K562 (cell line): ENCODE results near the gene R3HDM1. TPM values are rescaled to one million over a fixed set of nuclear protein-coding genes. Genes with fewer than 3 reads are reported as not detected.

Source experiments
- ATAC-seq: fragments of 200-7000 bp; cut with Tn5 transposase; 3 replicates; pipeline ENCODE4 v1.9.1; 2020; ENCODE audit warnings: moderate library complexity
- BruUV-seq: library from RNA; stranded (reverse); fragments of 400-500 nt; replicated peaks from 2 replicates; lab custom pipeline; 2021; lab: Mats Ljungman, UMichigan
- CTCF ChIA-PET: fragments of 300-600 bp; formaldehyde crosslinking; extraction: SDS; loops from one replicate; lab custom pipeline; 2021; ENCODE audit warnings: low intra/inter-chr PET ratio; lab: Yijun Ruan, JAX
- POLR2A ChIA-PET: fragments of 300-600, 350-650 bp; sonication (Branson Sonifier 250); formaldehyde crosslinking; extraction: SDS; loops from one replicate; lab custom pipeline; 2021; ENCODE audit warnings: antibody characterized with exemption, inconsistent platforms; lab: Yijun Ruan, JAX
- DNase-seq, 4 experiments: peaks; one replicate each; pipeline versions ENCODE4 v3.0.0 to v3.0.0-alpha.2; 2011 to 2018; ENCODE audit warnings: low spot score in 3 of 4, mixed read lengths in 3 of 4; ENCODE audit errors: extremely low read depth in 1 of 4
- FAIRE-seq: peaks from 2 replicates; lab custom pipeline; 2011; peaks lifted over from hg19 to GRCh38; lab: Jason Lieb, UNC
- H2AFZ ChIP-seq: 2 replicates; pipeline ENCODE4 v1.6.0; 2011; ENCODE audit warnings: low read depth, low read length, control low read depth, inconsistent platforms
- H3K27ac ChIP-seq: fragments of 200-600 bp; 3 replicates; pipeline ENCODE4 v1.8.0; 2011; ENCODE audit warnings: low read depth, mild to moderate bottlenecking, control low read depth, inconsistent platforms, low read length, moderate library complexity, mixed read lengths; ENCODE audit errors: extremely low read depth
- H3K27me3 ChIP-seq, 2 experiments: fragments of 300-600 bp in 1 of 2; 2 replicates in 1 of 2; 3 replicates in 1 of 2; pipeline versions ENCODE4 v1.6.0 to v1.8.0; 2011; ENCODE audit warnings: inconsistent platforms in 2 of 2, low read length in 2 of 2, mild to moderate bottlenecking in 1 of 2, mixed read lengths in 1 of 2, moderate library complexity in 1 of 2; ENCODE audit not compliant: control insufficient read depth in 2 of 2, insufficient read depth in 2 of 2
- H3K36me3 ChIP-seq: fragments of 300-600 bp; 3 replicates; pipeline ENCODE4 v1.8.0; 2011; ENCODE audit warnings: mild to moderate bottlenecking, low read length, inconsistent platforms; ENCODE audit not compliant: control insufficient read depth, insufficient read depth
- H3K4me1 ChIP-seq, 2 experiments: fragments of 200-600 bp in 1 of 2; replicated peaks in 1 of 2; 2 replicates in 1 of 2; 3 replicates in 1 of 2; pipeline versions ENCODE4 v1.5.1 to v1.8.0; 2011; ENCODE audit warnings: inconsistent platforms in 2 of 2, low read length in 2 of 2, mild to moderate bottlenecking in 1 of 2, mixed read lengths in 1 of 2, moderate library complexity in 1 of 2; ENCODE audit not compliant: control insufficient read depth in 2 of 2, insufficient read depth in 2 of 2
- H3K4me2 ChIP-seq: 2 replicates; pipeline ENCODE4 v1.6.1; 2011; ENCODE audit warnings: low read length, control low read depth, inconsistent platforms, mixed read lengths; ENCODE audit not compliant: insufficient read depth
- H3K4me3 ChIP-seq: fragments of 200-600 bp; sonication (generic), shearing (Covaris generic); 2 replicates; pipeline ENCODE4 v1.5.1; 2016; ENCODE audit warnings: control low read depth, inconsistent platforms
- H3K79me2 ChIP-seq: fragments of 200-600 bp; 3 replicates; pipeline ENCODE4 v1.8.0; 2011; ENCODE audit warnings: low read length, inconsistent platforms; ENCODE audit not compliant: control insufficient read depth, insufficient read depth
- H3K9ac ChIP-seq, 2 experiments: 2 replicates each; pipeline versions ENCODE4 v1.6.0 to v1.6.1; 2011; ENCODE audit warnings: low read depth in 2 of 2, low read length in 2 of 2, control low read depth in 1 of 2, inconsistent platforms in 1 of 2, mild to moderate bottlenecking in 1 of 2, mixed read lengths in 1 of 2; ENCODE audit not compliant: insufficient read depth in 1 of 2
- H3K9me1 ChIP-seq: one replicate; pipeline ENCODE4 v1.6.0; 2011; ENCODE audit warnings: inconsistent platforms, mild to moderate bottlenecking, low read length, moderate library complexity; ENCODE audit not compliant: control insufficient read depth, insufficient read depth
- H3K9me3 ChIP-seq: replicated peaks from 2 replicates; pipeline ENCODE4 v1.5.1; 2011; ENCODE audit warnings: low read depth, low read length, inconsistent platforms; ENCODE audit not compliant: control insufficient read depth, insufficient read depth
- H4K20me1 ChIP-seq: replicated peaks from 2 replicates; pipeline ENCODE4 v1.6.1; 2011; ENCODE audit warnings: low read length, inconsistent platforms, mixed read lengths; ENCODE audit not compliant: control insufficient read depth, insufficient read depth
- CBX5 ChIP-seq: IDR thresholded peaks from 2 replicates; pipeline ENCODE4 v1.6.1; 2014; ENCODE audit warnings: low read depth, borderline replicate concordance
- FOXA1 ChIP-seq: fragments of 450-650 bp; IDR thresholded peaks from 2 replicates; pipeline ENCODE4 v1.6.1; 2016; ENCODE audit warnings: mild to moderate bottlenecking, borderline replicate concordance
- KDM5B ChIP-seq: fragments of 200-600 bp; sonication (generic); IDR thresholded peaks from 2 replicates; pipeline ENCODE4 v1.6.1; 2012; ENCODE audit warnings: low read depth, mild to moderate bottlenecking, moderate library complexity, low read length, control low read depth, inconsistent platforms; ENCODE audit not compliant: insufficient replicate concordance
- NEUROD1 ChIP-seq: fragments of 150-350 bp; IDR thresholded peaks from 2 replicates; pipeline ENCODE4 v1.6.1; 2014; ENCODE audit warnings: borderline replicate concordance, low read length, low read depth; ENCODE audit not compliant: partially characterized antibody
- WGBS: fragments of 100-300 bp; shearing (Covaris generic); methylation state at CpG from one replicate; pipeline ENCODE4 v1.1.6; 2016; ENCODE audit warnings: low coverage, mixed read lengths; ENCODE audit not compliant: insufficient coverage; ENCODE audit errors: missing lambda C conversion rate; 5-methylcytosine and 5-hydroxymethylcytosine counted together
- in situ Hi-C: fragments of 300-500 bp; cut with MboI; formaldehyde crosslinking; loops from 4 replicates; pipeline ENCODE4 v1.15.0; 2018; ENCODE audit warnings: inconsistent platforms, mixed read lengths
- intact Hi-C: fragments of 100-400 bp; cut with micrococcal nuclease; formaldehyde crosslinking; loops from 2 replicates; pipeline ENCODE4 v1.14.2; 2022
- polyA plus RNA-seq, 8 experiments: library from polyadenylated mRNA; depleted of rRNA in 4 of 8; stranded (reverse) in 5 of 8; unstranded in 3 of 8; fragments of >200 nt; fragmentation: Nextera tagmentation in 2 of 8; fragmentation: Illumina TruSeq in 1 of 8; extraction: Ambion mirVana in 2 of 8; extraction: Trizol in 1 of 8; gene quantifications; 2 replicates each; pipeline versions ENCODE4 v1.2.1 to v1.2.3, GENCODE V29; 2011 to 2014; ENCODE audit warnings: inconsistent platforms in 1 of 8, missing spikeins in 1 of 8
- total RNA-seq, 7 experiments: library from RNA; depleted of rRNA in 6 of 7; stranded (reverse); fragments of >200 nt in 6 of 7; fragmentation: Illumina TruSeq in 2 of 7; extraction: Trizol in 2 of 7; gene quantifications; 2 replicates each; pipeline versions ENCODE4 v1.2.1 to v1.2.3, GENCODE V29; 2011 to 2021; ENCODE audit warnings: low replicate concordance in 1 of 7
- TF ChIP-seq, protein P1 (sequence below): fragments of 450-650 bp; IDR thresholded peaks from 2 replicates; pipeline ENCODE4 v1.6.1; 2016; ENCODE audit warnings: antibody characterized with exemption
- TF ChIP-seq, protein P2 (sequence below): sonication (generic); formaldehyde crosslinking; IDR thresholded peaks from 2 replicates; pipeline ENCODE4 v1.8.1; 2023; ENCODE audit warnings: mild to moderate bottlenecking, missing genetic modification reagents
- TF ChIP-seq, protein P3 (sequence below): fragments of 450-650 bp; IDR thresholded peaks from 2 replicates; pipeline ENCODE4 v1.6.1; 2016; ENCODE audit warnings: mild to moderate bottlenecking, moderate library complexity

The R3HDM1 gene
- total and polyA plus RNA-seq, 9 of the 15 experiments (the other 6 are each of a cell fraction or from before 2014, with no cell fraction given), result 12.4 to 89.4 (median 31.0) TPM

DNA sequence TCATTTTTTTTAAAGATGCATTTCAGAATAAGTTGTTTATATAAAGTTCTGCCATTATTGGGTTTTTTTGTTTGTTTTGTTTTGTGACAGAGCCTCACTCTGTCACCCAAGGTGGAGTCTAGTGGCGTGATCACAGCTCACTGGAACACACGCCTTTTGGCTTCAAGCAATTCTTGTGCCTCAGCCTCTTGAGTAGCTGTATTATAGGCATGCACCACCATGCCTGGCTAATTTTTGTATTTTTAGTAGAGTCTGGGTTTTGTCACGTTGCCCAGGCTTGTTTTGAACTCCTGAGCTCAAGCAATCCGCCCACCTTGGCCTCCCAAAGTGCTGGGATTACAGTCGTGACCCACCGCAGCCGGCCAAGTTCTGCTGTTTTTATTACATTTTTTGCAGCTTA is 72.3 kb downstream of the R3HDM1 start:
- H3K4me2 ChIP-seq, result no peak overlapping the region
- ChIA-PET CTCF (interaction anchor here (0.6 kb wide), 1 partner anchor 585 kb away, joined by 5 read pairs; no protein-coding TSS in a partner anchor), POLR2A (interaction anchor here (0.6 kb wide), 1 partner anchor 382 kb away, joined by 3 read pairs; no protein-coding TSS in a partner anchor)
- H3K79me2 ChIP-seq, result no peaks in the 10 kb centered on the region; the same call in 2 of the 3 replicates
- 84% methylated on average over 7 of the region's 7 CpGs for WGBS
- no peak for DNase-seq
- H3K4me1 ChIP-seq, result no peaks in the 10 kb centered on the region
- H2AFZ ChIP-seq, result no peak overlapping the region
- H3K4me3 ChIP-seq, result no peak overlapping the region
- H3K36me3 ChIP-seq, result peaks cover 42% of the 10 kb centered on the region; the same call in 1 of the 3 replicates
- H3K9me3 ChIP-seq, result no peaks in the 10 kb centered on the region
- H3K27me3 ChIP-seq, result no peaks in the 10 kb centered on the region
- no peak overlapping the region for H3K9ac ChIP-seq
- FAIRE-seq, result no peak
- no peak overlapping the region for H3K27ac ChIP-seq
- BruUV-seq, result no TSS peak
- no peak for ATAC-seq
- in situ Hi-C loops, result no loop called here
- no peaks in the 10 kb centered on the region for H3K9me1 ChIP-seq
- H4K20me1 ChIP-seq, result no peaks in the 10 kb centered on the region
- intact Hi-C loops, result loop anchor here (5.0 kb wide), 1 partner anchor 601 kb away; no protein-coding TSS in a partner anchor
- TF ChIP-seq, protein P1, sequence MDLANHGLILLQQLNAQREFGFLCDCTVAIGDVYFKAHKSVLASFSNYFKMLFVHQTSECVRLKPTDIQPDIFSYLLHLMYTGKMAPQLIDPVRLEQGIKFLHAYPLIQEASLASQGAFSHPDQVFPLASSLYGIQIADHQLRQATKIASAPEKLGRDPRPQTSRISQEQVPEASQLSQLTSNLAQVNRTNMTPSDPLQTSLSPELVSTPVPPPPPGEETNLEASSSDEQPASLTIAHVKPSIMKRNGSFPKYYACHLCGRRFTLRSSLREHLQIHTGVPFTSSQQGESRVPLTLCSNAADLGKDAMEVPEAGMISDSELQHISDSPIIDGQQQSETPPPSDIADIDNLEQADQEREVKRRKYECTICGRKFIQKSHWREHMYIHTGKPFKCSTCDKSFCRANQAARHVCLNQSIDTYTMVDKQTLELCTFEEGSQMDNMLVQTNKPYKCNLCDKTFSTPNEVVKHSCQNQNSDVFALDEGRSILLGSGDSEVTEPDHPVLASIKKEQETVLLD, result no peak
- no peak for TF ChIP-seq FOXA1
- TF ChIP-seq, protein P2, sequence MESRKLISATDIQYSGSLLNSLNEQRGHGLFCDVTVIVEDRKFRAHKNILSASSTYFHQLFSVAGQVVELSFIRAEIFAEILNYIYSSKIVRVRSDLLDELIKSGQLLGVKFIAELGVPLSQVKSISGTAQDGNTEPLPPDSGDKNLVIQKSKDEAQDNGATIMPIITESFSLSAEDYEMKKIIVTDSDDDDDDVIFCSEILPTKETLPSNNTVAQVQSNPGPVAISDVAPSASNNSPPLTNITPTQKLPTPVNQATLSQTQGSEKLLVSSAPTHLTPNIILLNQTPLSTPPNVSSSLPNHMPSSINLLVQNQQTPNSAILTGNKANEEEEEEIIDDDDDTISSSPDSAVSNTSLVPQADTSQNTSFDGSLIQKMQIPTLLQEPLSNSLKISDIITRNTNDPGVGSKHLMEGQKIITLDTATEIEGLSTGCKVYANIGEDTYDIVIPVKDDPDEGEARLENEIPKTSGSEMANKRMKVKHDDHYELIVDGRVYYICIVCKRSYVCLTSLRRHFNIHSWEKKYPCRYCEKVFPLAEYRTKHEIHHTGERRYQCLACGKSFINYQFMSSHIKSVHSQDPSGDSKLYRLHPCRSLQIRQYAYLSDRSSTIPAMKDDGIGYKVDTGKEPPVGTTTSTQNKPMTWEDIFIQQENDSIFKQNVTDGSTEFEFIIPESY (CRISPR knock-in tag), result no peak
- TF ChIP-seq CBX5, result no peak
- no peak for TF ChIP-seq NEUROD1
- TF ChIP-seq KDM5B, result no peak
- TF ChIP-seq, protein P3, sequence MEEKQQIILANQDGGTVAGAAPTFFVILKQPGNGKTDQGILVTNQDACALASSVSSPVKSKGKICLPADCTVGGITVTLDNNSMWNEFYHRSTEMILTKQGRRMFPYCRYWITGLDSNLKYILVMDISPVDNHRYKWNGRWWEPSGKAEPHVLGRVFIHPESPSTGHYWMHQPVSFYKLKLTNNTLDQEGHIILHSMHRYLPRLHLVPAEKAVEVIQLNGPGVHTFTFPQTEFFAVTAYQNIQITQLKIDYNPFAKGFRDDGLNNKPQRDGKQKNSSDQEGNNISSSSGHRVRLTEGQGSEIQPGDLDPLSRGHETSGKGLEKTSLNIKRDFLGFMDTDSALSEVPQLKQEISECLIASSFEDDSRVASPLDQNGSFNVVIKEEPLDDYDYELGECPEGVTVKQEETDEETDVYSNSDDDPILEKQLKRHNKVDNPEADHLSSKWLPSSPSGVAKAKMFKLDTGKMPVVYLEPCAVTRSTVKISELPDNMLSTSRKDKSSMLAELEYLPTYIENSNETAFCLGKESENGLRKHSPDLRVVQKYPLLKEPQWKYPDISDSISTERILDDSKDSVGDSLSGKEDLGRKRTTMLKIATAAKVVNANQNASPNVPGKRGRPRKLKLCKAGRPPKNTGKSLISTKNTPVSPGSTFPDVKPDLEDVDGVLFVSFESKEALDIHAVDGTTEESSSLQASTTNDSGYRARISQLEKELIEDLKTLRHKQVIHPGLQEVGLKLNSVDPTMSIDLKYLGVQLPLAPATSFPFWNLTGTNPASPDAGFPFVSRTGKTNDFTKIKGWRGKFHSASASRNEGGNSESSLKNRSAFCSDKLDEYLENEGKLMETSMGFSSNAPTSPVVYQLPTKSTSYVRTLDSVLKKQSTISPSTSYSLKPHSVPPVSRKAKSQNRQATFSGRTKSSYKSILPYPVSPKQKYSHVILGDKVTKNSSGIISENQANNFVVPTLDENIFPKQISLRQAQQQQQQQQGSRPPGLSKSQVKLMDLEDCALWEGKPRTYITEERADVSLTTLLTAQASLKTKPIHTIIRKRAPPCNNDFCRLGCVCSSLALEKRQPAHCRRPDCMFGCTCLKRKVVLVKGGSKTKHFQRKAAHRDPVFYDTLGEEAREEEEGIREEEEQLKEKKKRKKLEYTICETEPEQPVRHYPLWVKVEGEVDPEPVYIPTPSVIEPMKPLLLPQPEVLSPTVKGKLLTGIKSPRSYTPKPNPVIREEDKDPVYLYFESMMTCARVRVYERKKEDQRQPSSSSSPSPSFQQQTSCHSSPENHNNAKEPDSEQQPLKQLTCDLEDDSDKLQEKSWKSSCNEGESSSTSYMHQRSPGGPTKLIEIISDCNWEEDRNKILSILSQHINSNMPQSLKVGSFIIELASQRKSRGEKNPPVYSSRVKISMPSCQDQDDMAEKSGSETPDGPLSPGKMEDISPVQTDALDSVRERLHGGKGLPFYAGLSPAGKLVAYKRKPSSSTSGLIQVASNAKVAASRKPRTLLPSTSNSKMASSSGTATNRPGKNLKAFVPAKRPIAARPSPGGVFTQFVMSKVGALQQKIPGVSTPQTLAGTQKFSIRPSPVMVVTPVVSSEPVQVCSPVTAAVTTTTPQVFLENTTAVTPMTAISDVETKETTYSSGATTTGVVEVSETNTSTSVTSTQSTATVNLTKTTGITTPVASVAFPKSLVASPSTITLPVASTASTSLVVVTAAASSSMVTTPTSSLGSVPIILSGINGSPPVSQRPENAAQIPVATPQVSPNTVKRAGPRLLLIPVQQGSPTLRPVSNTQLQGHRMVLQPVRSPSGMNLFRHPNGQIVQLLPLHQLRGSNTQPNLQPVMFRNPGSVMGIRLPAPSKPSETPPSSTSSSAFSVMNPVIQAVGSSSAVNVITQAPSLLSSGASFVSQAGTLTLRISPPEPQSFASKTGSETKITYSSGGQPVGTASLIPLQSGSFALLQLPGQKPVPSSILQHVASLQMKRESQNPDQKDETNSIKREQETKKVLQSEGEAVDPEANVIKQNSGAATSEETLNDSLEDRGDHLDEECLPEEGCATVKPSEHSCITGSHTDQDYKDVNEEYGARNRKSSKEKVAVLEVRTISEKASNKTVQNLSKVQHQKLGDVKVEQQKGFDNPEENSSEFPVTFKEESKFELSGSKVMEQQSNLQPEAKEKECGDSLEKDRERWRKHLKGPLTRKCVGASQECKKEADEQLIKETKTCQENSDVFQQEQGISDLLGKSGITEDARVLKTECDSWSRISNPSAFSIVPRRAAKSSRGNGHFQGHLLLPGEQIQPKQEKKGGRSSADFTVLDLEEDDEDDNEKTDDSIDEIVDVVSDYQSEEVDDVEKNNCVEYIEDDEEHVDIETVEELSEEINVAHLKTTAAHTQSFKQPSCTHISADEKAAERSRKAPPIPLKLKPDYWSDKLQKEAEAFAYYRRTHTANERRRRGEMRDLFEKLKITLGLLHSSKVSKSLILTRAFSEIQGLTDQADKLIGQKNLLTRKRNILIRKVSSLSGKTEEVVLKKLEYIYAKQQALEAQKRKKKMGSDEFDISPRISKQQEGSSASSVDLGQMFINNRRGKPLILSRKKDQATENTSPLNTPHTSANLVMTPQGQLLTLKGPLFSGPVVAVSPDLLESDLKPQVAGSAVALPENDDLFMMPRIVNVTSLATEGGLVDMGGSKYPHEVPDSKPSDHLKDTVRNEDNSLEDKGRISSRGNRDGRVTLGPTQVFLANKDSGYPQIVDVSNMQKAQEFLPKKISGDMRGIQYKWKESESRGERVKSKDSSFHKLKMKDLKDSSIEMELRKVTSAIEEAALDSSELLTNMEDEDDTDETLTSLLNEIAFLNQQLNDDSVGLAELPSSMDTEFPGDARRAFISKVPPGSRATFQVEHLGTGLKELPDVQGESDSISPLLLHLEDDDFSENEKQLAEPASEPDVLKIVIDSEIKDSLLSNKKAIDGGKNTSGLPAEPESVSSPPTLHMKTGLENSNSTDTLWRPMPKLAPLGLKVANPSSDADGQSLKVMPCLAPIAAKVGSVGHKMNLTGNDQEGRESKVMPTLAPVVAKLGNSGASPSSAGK, result no peak
